SK-N-MC (cell line): ENCODE measurements around the gene LCOR.

ENCODE experiments used
- DNase-seq: peaks from one replicate; pipeline ENCODE4 v3.0.0-alpha.2; 2011; ENCODE audit warnings: low read depth, low spot score
- H3K27ac ChIP-seq: fragments of 200-600 bp; sonication (generic); 2 replicates; pipeline ENCODE4 v1.5.1; 2016; ENCODE audit warnings: mixed run types
- H3K36me3 ChIP-seq: fragments of 200-600 bp; sonication (generic); 2 replicates; pipeline ENCODE4 v1.6.1; 2017; ENCODE audit warnings: antibody characterized with exemption, low read length, mixed read lengths; ENCODE audit not compliant: insufficient read depth
- H3K4me3 ChIP-seq: fragments of 200-600 bp; sonication (generic); 2 replicates; pipeline ENCODE4 v1.5.1; 2016
- H3K9ac ChIP-seq: fragments of 200-600 bp; sonication (generic); 2 replicates; pipeline ENCODE4 v1.8.0; 2017; ENCODE audit warnings: mixed run types, mixed read lengths; ENCODE audit not compliant: insufficient read length
- H3K9me3 ChIP-seq: fragments of 200-600 bp; sonication (generic); 2 replicates; pipeline ENCODE4 v1.6.1; 2017; ENCODE audit warnings: low read depth, mild to moderate bottlenecking, antibody characterized with exemption, low read length, moderate library complexity, mixed read lengths
- EZH2 ChIP-seq: fragments of 200-600 bp; sonication (generic); IDR thresholded peaks from one replicate; pipeline ENCODE4 v1.6.1; 2017; ENCODE audit warnings: antibody characterized with exemption
- FOXP2 ChIP-seq: optimal IDR thresholded peaks from 2 replicates; pipeline ENCODE3; 2011; ENCODE audit warnings: mild to moderate bottlenecking, moderate library complexity; ENCODE audit not compliant: insufficient read depth; ENCODE audit errors: extremely low read length, control extremely low read depth
- POLR2AphosphoS5 ChIP-seq: IDR thresholded peaks from 2 replicates; pipeline ENCODE4 v1.6.1; 2012; ENCODE audit warnings: mild to moderate bottlenecking, low read depth, low read length, borderline replicate concordance

LCOR gene

GRCh38 chr10:97003151-97003803 lies 171.2 kb downstream of the LCOR start:
- no peaks in the 10 kb centered on the region for H3K9me3 ChIP-seq
- DNase-seq, result no peak
- no peaks in the 10 kb centered on the region for H3K36me3 ChIP-seq
- H3K9ac ChIP-seq, result no peak overlapping the region
- no peak overlapping the region for H3K4me3 ChIP-seq
- H3K27ac ChIP-seq, result no peak overlapping the region
- TF ChIP-seq EZH2 (no peak), FOXP2 (no peak), POLR2AphosphoS5 (no peak)

- no peak for TF ChIP-seq EZH2
- no peak for TF ChIP-seq FOXP2
- TF ChIP-seq POLR2AphosphoS5, result no peak
- Histone ChIP-seq H3K27ac (no peak overlapping the region), H3K4me3 (no peak overlapping the region), H3K36me3 (no peaks in the 10 kb centered on the region), H3K9me3 (no peaks in the 10 kb centered on the region), H3K9ac (no peak overlapping the region)
- no peak for DNase-seq
These were observed 171.7 kb downstream of the LCOR start for GRCh38 chr10:97003804-97004201.

- no peak overlapping the region for H3K4me3 ChIP-seq
- no peaks in the 10 kb centered on the region for H3K36me3 ChIP-seq
- no peak overlapping the region for H3K9ac ChIP-seq
- H3K27ac ChIP-seq, result no peak overlapping the region
- no peak for TF ChIP-seq POLR2AphosphoS5
- no peak for TF ChIP-seq EZH2
- TF ChIP-seq FOXP2, result no peak
- no peak for DNase-seq
- no peaks in the 10 kb centered on the region for H3K9me3 ChIP-seq
These were observed 172.5 kb downstream of the LCOR start for GRCh38 chr10:97004591-97004990.

- Histone ChIP-seq H3K9me3 (no peaks in the 10 kb centered on the region), H3K9ac (no peak overlapping the region), H3K27ac (no peak overlapping the region), H3K4me3 (no peak overlapping the region), H3K36me3 (no peaks in the 10 kb centered on the region)
- TF ChIP-seq POLR2AphosphoS5, result no peak
- no peak for TF ChIP-seq FOXP2
- no peak for TF ChIP-seq EZH2
- no peak for DNase-seq
These were observed 173.3 kb downstream of the LCOR start for GRCh38 chr10:97005349-97005748.

- no peak for TF ChIP-seq FOXP2
- Histone ChIP-seq H3K4me3 (no peak overlapping the region), H3K9me3 (no peaks in the 10 kb centered on the region), H3K9ac (no peak overlapping the region), H3K36me3 (no peaks in the 10 kb centered on the region), H3K27ac (no peak overlapping the region)
- DNase-seq, result no peak
These were observed 174.3 kb downstream of the LCOR start for GRCh38 chr10:97006364-97006763.

GRCh38 chr10:97007417-97007816 lies 175.3 kb downstream of the LCOR start:
- Histone ChIP-seq H3K9ac (no peak overlapping the region), H3K36me3 (no peaks in the 10 kb centered on the region), H3K9me3 (no peaks in the 10 kb centered on the region), H3K27ac (no peak overlapping the region), H3K4me3 (no peak overlapping the region)
- no peak for DNase-seq
- TF ChIP-seq FOXP2 (no peak), POLR2AphosphoS5 (no peak), EZH2 (no peak)

- H3K36me3 ChIP-seq, result no peaks in the 10 kb centered on the region
- no peaks in the 10 kb centered on the region for H3K9me3 ChIP-seq
- no peak for DNase-seq
- no peak for TF ChIP-seq FOXP2
- no peak for TF ChIP-seq EZH2
- TF ChIP-seq POLR2AphosphoS5, result no peak
- no peak overlapping the region for H3K4me3 ChIP-seq
- no peak overlapping the region for H3K9ac ChIP-seq
- no peak overlapping the region for H3K27ac ChIP-seq
These were observed 178.7 kb downstream of the LCOR start for GRCh38 chr10:97010695-97011206.

GRCh38 chr10:97011397-97011796 lies 179.3 kb downstream of the LCOR start:
- TF ChIP-seq FOXP2, result no peak
- no peak for TF ChIP-seq EZH2
- TF ChIP-seq POLR2AphosphoS5, result no peak
- Histone ChIP-seq H3K36me3 (no peaks in the 10 kb centered on the region), H3K9me3 (no peaks in the 10 kb centered on the region)

GRCh38 chr10:97012470-97012869 lies 180.4 kb downstream of the LCOR start:
- H3K9ac ChIP-seq, result no peak overlapping the region
- no peaks in the 10 kb centered on the region for H3K9me3 ChIP-seq
- no peak overlapping the region for H3K4me3 ChIP-seq
- DNase-seq, result no peak
- H3K27ac ChIP-seq, result no peak overlapping the region
- no peak for TF ChIP-seq EZH2
- no peak for TF ChIP-seq POLR2AphosphoS5
- TF ChIP-seq FOXP2, result no peak
- no peaks in the 10 kb centered on the region for H3K36me3 ChIP-seq

More at GRCh38 chr10:97011397-97011796, 179.3 kb downstream of the LCOR start:
- no peak for DNase-seq
- Histone ChIP-seq H3K4me3 (no peak overlapping the region), H3K9ac (no peak overlapping the region), H3K27ac (no peak overlapping the region)
